HepG2 (cell line): ENCODE measurements around the gene NYAP1. TPM values are rescaled to one million over a fixed set of nuclear protein-coding genes. Genes with fewer than 3 reads are reported as not detected.

Experiments
- ATF1 ChIP-seq: IDR thresholded peaks from 2 replicates; pipeline ENCODE4 v1.6.1; 2016; ENCODE audit warnings: mild to moderate bottlenecking, control low read depth
- ELK4 ChIP-seq: sonication (generic); formaldehyde crosslinking; IDR thresholded peaks from 2 replicates; pipeline ENCODE4 v1.9.0; 2021; ENCODE audit warnings: missing genetic modification reagents, borderline replicate concordance
- GLMP ChIP-seq: sonication (generic); formaldehyde crosslinking; IDR thresholded peaks from 2 replicates; pipeline ENCODE4 v1.9.0; 2021; ENCODE audit warnings: missing genetic modification reagents, mild to moderate bottlenecking, borderline replicate concordance
- KLF16 ChIP-seq, 2 experiments: sonication (generic) in 1 of 2; formaldehyde crosslinking in 1 of 2; IDR thresholded peaks; 2 replicates each; pipeline versions ENCODE4 v1.6.1 to v1.8.0; 2016 to 2023; ENCODE audit warnings: missing genetic modification reagents in 2 of 2, missing compliant biosample characterization in 1 of 2
- MAZ ChIP-seq, 2 experiments: sonication (generic) in 1 of 2; formaldehyde crosslinking in 1 of 2; IDR thresholded peaks; 2 replicates each; pipeline versions ENCODE4 v1.5.0 to v1.6.1; 2012 to 2020; ENCODE audit warnings: low read depth in 2 of 2, mild to moderate bottlenecking in 2 of 2, borderline replicate concordance in 1 of 2, improper control_type of control experiment in 1 of 2, low read length in 1 of 2, missing genetic modification reagents in 1 of 2, moderate library complexity in 1 of 2
- PHB2 ChIP-seq: fragments of 450-650 bp; IDR thresholded peaks from 2 replicates; pipeline ENCODE4 v1.6.1; 2018; ENCODE audit not compliant: partially characterized antibody
- PHF8 ChIP-seq: sonication (generic); formaldehyde crosslinking; IDR thresholded peaks from 2 replicates; pipeline ENCODE4 v1.5.0; 2020; ENCODE audit warnings: missing genetic modification reagents
- RARG ChIP-seq: sonication (generic); formaldehyde crosslinking; IDR thresholded peaks from 2 replicates; pipeline ENCODE4 v1.4.0; 2020; ENCODE audit warnings: low read depth, mild to moderate bottlenecking, missing genetic modification reagents
- THAP7 ChIP-seq: sonication (generic); formaldehyde crosslinking; IDR thresholded peaks from 2 replicates; pipeline ENCODE4 v1.8.1; 2023; ENCODE audit warnings: mild to moderate bottlenecking, missing genetic modification reagents
- XRCC5 ChIP-seq: fragments of 200-400 bp; formaldehyde crosslinking; optimal IDR thresholded peaks from 2 replicates; pipeline ENCODE3; 2017; ENCODE audit warnings: mild to moderate bottlenecking, low read length
- ZNF367 ChIP-seq: sonication (generic); formaldehyde crosslinking; IDR thresholded peaks from 2 replicates; pipeline ENCODE4 v1.4.0; 2020; ENCODE audit warnings: missing genetic modification reagents, borderline replicate concordance
- ZNF557 ChIP-seq: sonication (generic); formaldehyde crosslinking; IDR thresholded peaks from 2 replicates; pipeline ENCODE4 v1.4.0; 2020; ENCODE audit warnings: missing genetic modification reagents
- ZNF616 ChIP-seq: sonication (generic); formaldehyde crosslinking; IDR thresholded peaks from 2 replicates; pipeline ENCODE4 v1.5.0; 2020; ENCODE audit warnings: low read depth, mild to moderate bottlenecking, missing genetic modification reagents
- ZNF619 ChIP-seq: sonication (generic); formaldehyde crosslinking; IDR thresholded peaks from 2 replicates; pipeline ENCODE4 v1.4.0; 2020; ENCODE audit warnings: mild to moderate bottlenecking, missing genetic modification reagents
- polyA plus RNA-seq, 8 experiments: library from polyadenylated mRNA; depleted of rRNA in 3 of 8; stranded (reverse) in 7 of 8; unstranded in 1 of 8; fragments of >200 nt; fragmentation: Illumina TruSeq in 4 of 8; extraction: Trizol in 4 of 8; gene quantifications; 2 replicates each; pipeline versions ENCODE4 v1.2.1 to v1.2.3, GENCODE V29; 2011 to 2016; ENCODE audit warnings: low read depth in 4 of 8, missing spikeins in 1 of 8, mixed read lengths in 1 of 8; ENCODE audit not compliant: insufficient read depth in 1 of 8
- total RNA-seq, 5 experiments: library from RNA; depleted of rRNA; stranded (reverse); fragments of >200 nt; fragmentation: Illumina TruSeq; extraction: Trizol; gene quantifications; 2 replicates each; pipeline ENCODE4 v1.2.3, GENCODE V29; 2016; ENCODE audit warnings: low read depth in 1 of 5
- TF ChIP-seq, protein P1 (sequence below): sonication (generic); formaldehyde crosslinking; conservative IDR thresholded peaks from 2 replicates; pipeline ENCODE4 v1.8.1; 2023; ENCODE audit warnings: missing genetic modification reagents
- TF ChIP-seq, protein P2 (sequence below): sonication (generic); formaldehyde crosslinking; IDR thresholded peaks from 2 replicates; pipeline ENCODE4 v1.5.0; 2020; ENCODE audit warnings: mild to moderate bottlenecking, missing genetic modification reagents
- TF ChIP-seq, protein P3 (sequence below): IDR thresholded peaks from 2 replicates; pipeline ENCODE4 v1.4.0; 2020; ENCODE audit warnings: mild to moderate bottlenecking, missing genetic modification reagents

NYAP1 gene
- total and polyA plus RNA-seq, 2 of the 13 experiments (the other 11 are each of a cell fraction or from before 2014, with no cell fraction given) = 0.15 to 0.46 TPM

DNA sequence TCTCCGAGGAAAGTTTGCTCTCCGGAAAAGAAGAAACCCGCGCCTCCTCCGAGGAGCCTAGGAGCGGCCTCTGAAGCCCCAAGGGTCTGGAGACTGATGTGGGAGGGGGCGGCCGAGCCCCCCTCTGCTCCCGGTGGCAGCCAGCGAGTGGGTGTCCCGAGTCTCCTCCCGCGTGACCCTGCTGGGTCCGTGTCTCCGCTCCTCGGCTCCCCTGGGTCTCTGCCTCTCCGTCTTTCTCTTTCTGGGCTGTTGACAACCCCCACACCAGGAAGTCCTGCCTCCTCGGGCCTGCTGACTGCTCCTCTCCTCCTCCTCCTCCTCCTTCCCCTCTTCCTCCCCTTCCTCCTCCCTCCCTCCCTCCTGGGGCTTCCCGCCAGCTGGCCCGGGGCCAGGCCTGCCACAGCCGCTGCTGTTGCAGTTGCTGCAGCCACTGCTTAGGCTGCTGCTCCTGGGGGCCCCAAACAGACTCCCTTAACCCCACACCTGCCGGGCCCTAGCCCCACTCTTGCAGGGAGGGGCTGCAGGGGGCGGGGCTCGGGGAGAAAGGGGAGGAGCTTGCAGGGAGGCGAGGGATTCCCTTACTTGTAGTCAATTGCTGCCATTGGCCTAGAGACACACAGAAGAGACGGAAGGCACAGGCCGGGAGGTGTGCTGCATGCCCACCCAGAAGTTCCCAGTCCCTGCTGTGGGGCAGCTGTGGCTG is 4.6 kb upstream of the NYAP1 start, which contains the start of gene TSC22D4 (continued):
- TF ChIP-seq, protein P1, sequence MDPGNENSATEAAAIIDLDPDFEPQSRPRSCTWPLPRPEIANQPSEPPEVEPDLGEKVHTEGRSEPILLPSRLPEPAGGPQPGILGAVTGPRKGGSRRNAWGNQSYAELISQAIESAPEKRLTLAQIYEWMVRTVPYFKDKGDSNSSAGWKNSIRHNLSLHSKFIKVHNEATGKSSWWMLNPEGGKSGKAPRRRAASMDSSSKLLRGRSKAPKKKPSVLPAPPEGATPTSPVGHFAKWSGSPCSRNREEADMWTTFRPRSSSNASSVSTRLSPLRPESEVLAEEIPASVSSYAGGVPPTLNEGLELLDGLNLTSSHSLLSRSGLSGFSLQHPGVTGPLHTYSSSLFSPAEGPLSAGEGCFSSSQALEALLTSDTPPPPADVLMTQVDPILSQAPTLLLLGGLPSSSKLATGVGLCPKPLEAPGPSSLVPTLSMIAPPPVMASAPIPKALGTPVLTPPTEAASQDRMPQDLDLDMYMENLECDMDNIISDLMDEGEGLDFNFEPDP (CRISPR knock-in tag) = no peak
- TF ChIP-seq GLMP (no peak), ZNF619 (CRISPR knock-in tag) (no peak), MAZ (IDR thresholded peaks at IDR 0.05; ENCODE audit: borderline replicate concordance, low read depth, low read length) (peak; percentile 84), MAZ (CRISPR knock-in tag; IDR thresholded peaks at IDR 0.05; ENCODE audit: low read depth) (peak; percentile 85), THAP7 (no peak), KLF16 (CRISPR knock-in tag; IDR thresholded peaks at IDR 0.05) (no peak), ELK4 (CRISPR knock-in tag) (no peak), PHF8 (CRISPR knock-in tag) (peak; percentile 39; the same call in 1 of the 2 replicates), PHB2 (no peak), RARG (CRISPR knock-in tag) (no peak), ZNF367 (CRISPR knock-in tag) (no peak), XRCC5 (peak; percentile 72), ZNF557 (CRISPR knock-in tag) (no peak), ATF1 (CRISPR knock-in tag) (no peak), ZNF616 (CRISPR knock-in tag) (no peak)
- TF ChIP-seq, protein P2, sequence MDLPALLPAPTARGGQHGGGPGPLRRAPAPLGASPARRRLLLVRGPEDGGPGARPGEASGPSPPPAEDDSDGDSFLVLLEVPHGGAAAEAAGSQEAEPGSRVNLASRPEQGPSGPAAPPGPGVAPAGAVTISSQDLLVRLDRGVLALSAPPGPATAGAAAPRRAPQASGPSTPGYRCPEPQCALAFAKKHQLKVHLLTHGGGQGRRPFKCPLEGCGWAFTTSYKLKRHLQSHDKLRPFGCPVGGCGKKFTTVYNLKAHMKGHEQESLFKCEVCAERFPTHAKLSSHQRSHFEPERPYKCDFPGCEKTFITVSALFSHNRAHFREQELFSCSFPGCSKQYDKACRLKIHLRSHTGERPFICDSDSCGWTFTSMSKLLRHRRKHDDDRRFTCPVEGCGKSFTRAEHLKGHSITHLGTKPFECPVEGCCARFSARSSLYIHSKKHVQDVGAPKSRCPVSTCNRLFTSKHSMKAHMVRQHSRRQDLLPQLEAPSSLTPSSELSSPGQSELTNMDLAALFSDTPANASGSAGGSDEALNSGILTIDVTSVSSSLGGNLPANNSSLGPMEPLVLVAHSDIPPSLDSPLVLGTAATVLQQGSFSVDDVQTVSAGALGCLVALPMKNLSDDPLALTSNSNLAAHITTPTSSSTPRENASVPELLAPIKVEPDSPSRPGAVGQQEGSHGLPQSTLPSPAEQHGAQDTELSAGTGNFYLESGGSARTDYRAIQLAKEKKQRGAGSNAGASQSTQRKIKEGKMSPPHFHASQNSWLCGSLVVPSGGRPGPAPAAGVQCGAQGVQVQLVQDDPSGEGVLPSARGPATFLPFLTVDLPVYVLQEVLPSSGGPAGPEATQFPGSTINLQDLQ (CRISPR knock-in tag) = no peak
- TF ChIP-seq, protein P3, sequence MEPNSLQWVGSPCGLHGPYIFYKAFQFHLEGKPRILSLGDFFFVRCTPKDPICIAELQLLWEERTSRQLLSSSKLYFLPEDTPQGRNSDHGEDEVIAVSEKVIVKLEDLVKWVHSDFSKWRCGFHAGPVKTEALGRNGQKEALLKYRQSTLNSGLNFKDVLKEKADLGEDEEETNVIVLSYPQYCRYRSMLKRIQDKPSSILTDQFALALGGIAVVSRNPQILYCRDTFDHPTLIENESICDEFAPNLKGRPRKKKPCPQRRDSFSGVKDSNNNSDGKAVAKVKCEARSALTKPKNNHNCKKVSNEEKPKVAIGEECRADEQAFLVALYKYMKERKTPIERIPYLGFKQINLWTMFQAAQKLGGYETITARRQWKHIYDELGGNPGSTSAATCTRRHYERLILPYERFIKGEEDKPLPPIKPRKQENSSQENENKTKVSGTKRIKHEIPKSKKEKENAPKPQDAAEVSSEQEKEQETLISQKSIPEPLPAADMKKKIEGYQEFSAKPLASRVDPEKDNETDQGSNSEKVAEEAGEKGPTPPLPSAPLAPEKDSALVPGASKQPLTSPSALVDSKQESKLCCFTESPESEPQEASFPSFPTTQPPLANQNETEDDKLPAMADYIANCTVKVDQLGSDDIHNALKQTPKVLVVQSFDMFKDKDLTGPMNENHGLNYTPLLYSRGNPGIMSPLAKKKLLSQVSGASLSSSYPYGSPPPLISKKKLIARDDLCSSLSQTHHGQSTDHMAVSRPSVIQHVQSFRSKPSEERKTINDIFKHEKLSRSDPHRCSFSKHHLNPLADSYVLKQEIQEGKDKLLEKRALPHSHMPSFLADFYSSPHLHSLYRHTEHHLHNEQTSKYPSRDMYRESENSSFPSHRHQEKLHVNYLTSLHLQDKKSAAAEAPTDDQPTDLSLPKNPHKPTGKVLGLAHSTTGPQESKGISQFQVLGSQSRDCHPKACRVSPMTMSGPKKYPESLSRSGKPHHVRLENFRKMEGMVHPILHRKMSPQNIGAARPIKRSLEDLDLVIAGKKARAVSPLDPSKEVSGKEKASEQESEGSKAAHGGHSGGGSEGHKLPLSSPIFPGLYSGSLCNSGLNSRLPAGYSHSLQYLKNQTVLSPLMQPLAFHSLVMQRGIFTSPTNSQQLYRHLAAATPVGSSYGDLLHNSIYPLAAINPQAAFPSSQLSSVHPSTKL (CRISPR knock-in tag) = peak; percentile 48; the same call in 1 of the 2 replicates
